ENCODE results near the gene AKIRIN2.

The AKIRIN2 gene

GRCh38 chr6:87639373-87639772 lies 62.7 kb downstream of the AKIRIN2 start:
- H3K27ac ChIP-seq (ENCODE audit: low read depth, low read length): no peak overlapping the region
- peaks cover 15% of the 10 kb centered on the region for H3K36me3 ChIP-seq (ENCODE audit: insufficient read depth, low read length)
- H3K9ac ChIP-seq (ENCODE audit: low read length): no peak overlapping the region
- no peak overlapping the region for H3K4me3 ChIP-seq (ENCODE audit: low read depth in 1 of 2, low read length in 2 of 2)
- no peaks in the 10 kb centered on the region for H3K9me3 ChIP-seq (ENCODE audit: low read length)
- no peaks in the 10 kb centered on the region for H3K27me3 ChIP-seq (ENCODE audit: control insufficient read depth in 1 of 2, insufficient read depth in 2 of 2, low read length in 2 of 2)
- no peaks in the 10 kb centered on the region for H3K4me1 ChIP-seq (ENCODE audit: insufficient read depth, low read length)

GRCh38 chr6:87637106-87637505 lies 64.9 kb downstream of the AKIRIN2 start:
- H3K9me3 ChIP-seq (ENCODE audit: low read length): no peaks in the 10 kb centered on the region
- no peaks in the 10 kb centered on the region for H3K4me1 ChIP-seq (ENCODE audit: insufficient read depth, low read length)
- H3K27me3 ChIP-seq (ENCODE audit: control insufficient read depth in 1 of 2, insufficient read depth in 2 of 2, low read length in 2 of 2): no peaks in the 10 kb centered on the region
- no peak overlapping the region for H3K4me3 ChIP-seq (ENCODE audit: low read depth in 1 of 2, low read length in 2 of 2)
- no peak overlapping the region for H3K9ac ChIP-seq (ENCODE audit: low read length)
- H3K36me3 ChIP-seq (ENCODE audit: insufficient read depth, low read length): peaks cover 15% of the 10 kb centered on the region
- H3K27ac ChIP-seq (ENCODE audit: low read depth, low read length): no peak overlapping the region

GRCh38 chr6:87636315-87636714 lies 65.7 kb downstream of the AKIRIN2 start:
- H3K4me1 ChIP-seq (ENCODE audit: insufficient read depth, low read length): no peaks in the 10 kb centered on the region
- no peak overlapping the region for H3K4me3 ChIP-seq (ENCODE audit: low read depth in 1 of 2, low read length in 2 of 2)
- no peak overlapping the region for H3K9ac ChIP-seq (ENCODE audit: low read length)
- H3K9me3 ChIP-seq (ENCODE audit: low read length): no peaks in the 10 kb centered on the region
- H3K27ac ChIP-seq (ENCODE audit: low read depth, low read length): no peak overlapping the region
- peaks cover 15% of the 10 kb centered on the region for H3K36me3 ChIP-seq (ENCODE audit: insufficient read depth, low read length)
- H3K27me3 ChIP-seq (ENCODE audit: control insufficient read depth in 1 of 2, insufficient read depth in 2 of 2, low read length in 2 of 2): no peaks in the 10 kb centered on the region

- H3K27ac ChIP-seq (ENCODE audit: low read depth, low read length): no peak overlapping the region
- no peak overlapping the region for H3K4me3 ChIP-seq (ENCODE audit: low read depth in 1 of 2, low read length in 2 of 2)
- H3K27me3 ChIP-seq (ENCODE audit: control insufficient read depth in 1 of 2, insufficient read depth in 2 of 2, low read length in 2 of 2): no peaks in the 10 kb centered on the region
- H3K9ac ChIP-seq (ENCODE audit: low read length): no peak overlapping the region
- no peaks in the 10 kb centered on the region for H3K9me3 ChIP-seq (ENCODE audit: low read length)
- peaks cover 12% of the 10 kb centered on the region for H3K36me3 ChIP-seq (ENCODE audit: insufficient read depth, low read length)
- no peaks in the 10 kb centered on the region for H3K4me1 ChIP-seq (ENCODE audit: insufficient read depth, low read length)
Observed at GRCh38 chr6:87633851-87634250, 68.2 kb downstream of the AKIRIN2 start.

- Histone ChIP-seq H3K9me3 (ENCODE audit: low read length) (no peaks in the 10 kb centered on the region), H3K4me3 (ENCODE audit: low read depth in 1 of 2, low read length in 2 of 2) (no peak overlapping the region), H3K27ac (ENCODE audit: low read depth, low read length) (no peak overlapping the region), H3K27me3 (ENCODE audit: control insufficient read depth in 1 of 2, insufficient read depth in 2 of 2, low read length in 2 of 2) (no peaks in the 10 kb centered on the region), H3K9ac (ENCODE audit: low read length) (no peak overlapping the region), H3K4me1 (ENCODE audit: insufficient read depth, low read length) (no peaks in the 10 kb centered on the region), H3K36me3 (ENCODE audit: insufficient read depth, low read length) (no peaks in the 10 kb centered on the region)
Observed at GRCh38 chr6:87630746-87631145, 71.3 kb downstream of the AKIRIN2 start.

GRCh38 chr6:87628881-87629280 lies 73.2 kb downstream of the AKIRIN2 start:
- no peak overlapping the region for H3K27ac ChIP-seq (ENCODE audit: low read depth, low read length)
- H3K4me1 ChIP-seq (ENCODE audit: insufficient read depth, low read length): no peaks in the 10 kb centered on the region
- no peak overlapping the region for H3K4me3 ChIP-seq (ENCODE audit: low read depth in 1 of 2, low read length in 2 of 2)
- H3K36me3 ChIP-seq (ENCODE audit: insufficient read depth, low read length): no peaks in the 10 kb centered on the region
- no peaks in the 10 kb centered on the region for H3K27me3 ChIP-seq (ENCODE audit: control insufficient read depth in 1 of 2, insufficient read depth in 2 of 2, low read length in 2 of 2)
- H3K9ac ChIP-seq (ENCODE audit: low read length): no peak overlapping the region
- no peaks in the 10 kb centered on the region for H3K9me3 ChIP-seq (ENCODE audit: low read length)

- H3K9ac ChIP-seq (ENCODE audit: low read length): no peak overlapping the region
- no peak overlapping the region for H3K4me3 ChIP-seq (ENCODE audit: low read depth in 1 of 2, low read length in 2 of 2)
- H3K27me3 ChIP-seq (ENCODE audit: control insufficient read depth in 1 of 2, insufficient read depth in 2 of 2, low read length in 2 of 2): no peaks in the 10 kb centered on the region
- H3K27ac ChIP-seq (ENCODE audit: low read depth, low read length): no peak overlapping the region
- H3K4me1 ChIP-seq (ENCODE audit: insufficient read depth, low read length): no peaks in the 10 kb centered on the region
- H3K36me3 ChIP-seq (ENCODE audit: insufficient read depth, low read length): no peaks in the 10 kb centered on the region
- no peaks in the 10 kb centered on the region for H3K9me3 ChIP-seq (ENCODE audit: low read length)
Observed at GRCh38 chr6:87628424-87628823, 73.6 kb downstream of the AKIRIN2 start.
